ENCODE results near the gene EFNB2. TPM values are rescaled to one million over a fixed set of nuclear protein-coding genes. Genes with fewer than 3 reads are reported as not detected.

Gene EFNB2
- polyA plus RNA-seq, 1 experiment, result 2.6 TPM

DNA sequence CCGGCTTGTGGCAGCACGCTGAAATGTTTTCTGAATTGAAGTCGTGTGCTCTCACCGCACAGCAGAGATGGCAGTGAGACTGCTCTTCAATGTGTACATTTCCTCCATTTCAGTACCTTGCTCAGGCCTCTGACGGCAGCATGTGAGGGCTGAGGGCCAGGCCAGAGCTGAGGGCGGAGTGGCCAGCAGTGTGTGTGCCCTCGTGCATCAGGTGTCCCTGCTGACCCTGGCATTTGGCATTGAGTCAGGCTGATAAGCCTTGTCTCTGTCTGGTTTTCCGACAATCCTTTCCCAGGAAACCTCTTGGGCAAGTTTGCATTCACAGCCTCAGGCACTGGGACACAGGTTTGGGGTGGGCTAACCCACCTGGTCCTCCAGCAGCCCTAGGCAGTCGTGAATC, 62.3 kb downstream of the EFNB2 start:
- H3K27me3 ChIP-seq (ENCODE audit: control insufficient read depth, insufficient read depth, low read length), result no peaks in the 10 kb centered on the region
- no peak overlapping the region for H3K27ac ChIP-seq (ENCODE audit: low read depth, low read length)
- ChIA-PET POLR2A (no interaction called here), CTCF (no interaction called here)
- DNase-seq (ENCODE audit: low read depth, low spot score), result no peak
- no peaks in the 10 kb centered on the region; the same call in 1 of the 2 replicates for H3K9me3 ChIP-seq (ENCODE audit: control insufficient read depth, insufficient read depth, low read length)
- TF ChIP-seq, protein P1, sequence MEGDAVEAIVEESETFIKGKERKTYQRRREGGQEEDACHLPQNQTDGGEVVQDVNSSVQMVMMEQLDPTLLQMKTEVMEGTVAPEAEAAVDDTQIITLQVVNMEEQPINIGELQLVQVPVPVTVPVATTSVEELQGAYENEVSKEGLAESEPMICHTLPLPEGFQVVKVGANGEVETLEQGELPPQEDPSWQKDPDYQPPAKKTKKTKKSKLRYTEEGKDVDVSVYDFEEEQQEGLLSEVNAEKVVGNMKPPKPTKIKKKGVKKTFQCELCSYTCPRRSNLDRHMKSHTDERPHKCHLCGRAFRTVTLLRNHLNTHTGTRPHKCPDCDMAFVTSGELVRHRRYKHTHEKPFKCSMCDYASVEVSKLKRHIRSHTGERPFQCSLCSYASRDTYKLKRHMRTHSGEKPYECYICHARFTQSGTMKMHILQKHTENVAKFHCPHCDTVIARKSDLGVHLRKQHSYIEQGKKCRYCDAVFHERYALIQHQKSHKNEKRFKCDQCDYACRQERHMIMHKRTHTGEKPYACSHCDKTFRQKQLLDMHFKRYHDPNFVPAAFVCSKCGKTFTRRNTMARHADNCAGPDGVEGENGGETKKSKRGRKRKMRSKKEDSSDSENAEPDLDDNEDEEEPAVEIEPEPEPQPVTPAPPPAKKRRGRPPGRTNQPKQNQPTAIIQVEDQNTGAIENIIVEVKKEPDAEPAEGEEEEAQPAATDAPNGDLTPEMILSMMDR (IDR thresholded peaks at IDR 0.05; ENCODE audit: low read depth, low read length), result no peak
- H3K4me3 ChIP-seq (ENCODE audit: low read depth, low read length), result no peak overlapping the region

DNA sequence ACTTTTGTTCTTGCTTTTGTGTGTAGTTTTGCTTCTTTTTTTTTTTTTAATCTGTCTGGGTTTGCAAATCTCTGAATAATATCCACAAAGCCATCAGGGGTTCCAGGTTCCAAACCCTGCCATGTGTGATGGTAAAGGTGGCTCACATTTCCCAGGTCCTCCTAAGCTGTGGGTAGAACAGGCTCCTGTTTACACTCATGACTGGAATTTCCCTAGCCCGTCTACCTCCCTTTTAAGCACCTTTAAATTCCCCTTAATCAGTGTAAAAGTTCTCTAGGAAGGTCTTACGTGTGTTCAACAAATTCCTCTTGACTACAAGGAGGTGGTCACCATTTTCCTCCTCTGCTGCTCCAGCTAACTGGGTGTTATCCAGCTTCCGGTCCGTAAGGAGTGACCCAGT, 62.8 kb downstream of the EFNB2 start:
- DNase-seq (ENCODE audit: low read depth, low spot score), result no peak
- ChIA-PET CTCF (no interaction called here), POLR2A (no interaction called here)
- H3K27ac ChIP-seq (ENCODE audit: low read depth, low read length), result no peak overlapping the region
- H3K4me3 ChIP-seq (ENCODE audit: low read depth, low read length), result no peak overlapping the region; the same call in 1 of the 2 replicates
- no peaks in the 10 kb centered on the region; the same call in 1 of the 2 replicates for H3K9me3 ChIP-seq (ENCODE audit: control insufficient read depth, insufficient read depth, low read length)
- no peaks in the 10 kb centered on the region for H3K27me3 ChIP-seq (ENCODE audit: control insufficient read depth, insufficient read depth, low read length)
- TF ChIP-seq, protein P1 (IDR thresholded peaks at IDR 0.05; ENCODE audit: low read depth, low read length), result no peak

DNA sequence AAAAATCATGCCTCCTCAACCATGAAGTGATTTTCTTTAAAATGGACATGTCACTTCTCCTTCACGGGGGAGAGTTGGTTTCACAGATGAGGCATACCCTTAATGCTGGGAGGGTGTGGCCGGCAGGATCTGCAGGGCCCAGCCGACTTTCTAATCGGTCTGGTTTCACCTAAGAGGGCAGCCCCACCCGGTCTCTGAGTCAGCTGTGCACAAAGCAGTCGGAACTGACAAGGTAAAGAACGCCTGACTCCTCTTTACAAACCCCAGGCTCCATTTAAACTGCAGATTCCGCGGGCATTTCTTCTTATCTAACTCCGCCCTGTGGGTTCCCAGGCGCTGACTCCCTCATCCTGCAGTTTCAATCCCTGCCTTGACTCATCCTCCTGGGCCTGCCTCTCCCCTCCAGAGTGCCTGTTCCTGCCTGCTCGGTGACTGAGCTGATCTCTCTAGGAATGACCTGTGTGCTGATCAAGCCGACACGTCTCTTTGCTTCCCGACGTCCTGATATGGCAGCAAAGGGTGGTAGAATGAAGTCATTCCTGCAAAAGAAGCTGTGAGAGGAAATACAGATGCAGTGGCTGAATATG, 63.4 kb downstream of the EFNB2 start:
- Histone ChIP-seq H3K9me3 (ENCODE audit: control insufficient read depth, insufficient read depth, low read length) (no peaks in the 10 kb centered on the region; the same call in 1 of the 2 replicates), H3K4me3 (ENCODE audit: low read depth, low read length) (peak overlapping the region; percentile 51), H3K27me3 (ENCODE audit: control insufficient read depth, insufficient read depth, low read length) (no peaks in the 10 kb centered on the region), H3K27ac (ENCODE audit: low read depth, low read length) (no peak overlapping the region)
- DNase-seq (ENCODE audit: low read depth, low spot score), result peak; percentile 44
- ChIA-PET CTCF (no interaction called here), POLR2A (no interaction called here)
- TF ChIP-seq, protein P1 (IDR thresholded peaks at IDR 0.05; ENCODE audit: low read depth, low read length), result no peak

DNA sequence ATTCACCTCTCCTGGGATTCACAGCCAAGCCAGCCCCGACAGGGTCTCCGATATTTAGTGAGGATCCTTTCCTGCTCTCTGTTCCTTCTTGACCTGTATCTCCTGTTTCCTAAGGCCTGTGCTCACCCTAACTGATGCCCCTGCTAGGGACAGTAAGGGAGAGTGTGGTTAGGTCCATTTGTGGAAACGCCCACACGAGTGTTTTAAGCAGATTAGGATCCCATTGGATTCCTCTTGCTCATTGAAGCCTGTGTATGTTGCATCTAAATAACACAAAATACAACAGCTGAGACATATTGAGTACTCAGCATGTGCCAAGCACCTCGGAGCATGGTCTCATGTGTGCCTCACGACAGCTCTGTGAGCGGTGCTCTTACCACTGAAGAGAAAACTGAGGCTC, 64.9 kb downstream of the EFNB2 start:
- ChIA-PET POLR2A (no interaction called here), CTCF (interaction anchor here (0.6 to 0.7 kb wide), 2 partner anchors 11 to 17 kb away, joined by 3 read pairs; no protein-coding TSS in a partner anchor)
- Histone ChIP-seq H3K4me3 (ENCODE audit: low read depth, low read length) (no peak overlapping the region), H3K27me3 (ENCODE audit: control insufficient read depth, insufficient read depth, low read length) (no peaks in the 10 kb centered on the region), H3K9me3 (ENCODE audit: control insufficient read depth, insufficient read depth, low read length) (no peaks in the 10 kb centered on the region; the same call in 1 of the 2 replicates), H3K27ac (ENCODE audit: low read depth, low read length) (no peak overlapping the region)
- TF ChIP-seq, protein P1 (IDR thresholded peaks at IDR 0.05; ENCODE audit: low read depth, low read length), result no peak
- DNase-seq (ENCODE audit: low read depth, low spot score), result no peak

DNA sequence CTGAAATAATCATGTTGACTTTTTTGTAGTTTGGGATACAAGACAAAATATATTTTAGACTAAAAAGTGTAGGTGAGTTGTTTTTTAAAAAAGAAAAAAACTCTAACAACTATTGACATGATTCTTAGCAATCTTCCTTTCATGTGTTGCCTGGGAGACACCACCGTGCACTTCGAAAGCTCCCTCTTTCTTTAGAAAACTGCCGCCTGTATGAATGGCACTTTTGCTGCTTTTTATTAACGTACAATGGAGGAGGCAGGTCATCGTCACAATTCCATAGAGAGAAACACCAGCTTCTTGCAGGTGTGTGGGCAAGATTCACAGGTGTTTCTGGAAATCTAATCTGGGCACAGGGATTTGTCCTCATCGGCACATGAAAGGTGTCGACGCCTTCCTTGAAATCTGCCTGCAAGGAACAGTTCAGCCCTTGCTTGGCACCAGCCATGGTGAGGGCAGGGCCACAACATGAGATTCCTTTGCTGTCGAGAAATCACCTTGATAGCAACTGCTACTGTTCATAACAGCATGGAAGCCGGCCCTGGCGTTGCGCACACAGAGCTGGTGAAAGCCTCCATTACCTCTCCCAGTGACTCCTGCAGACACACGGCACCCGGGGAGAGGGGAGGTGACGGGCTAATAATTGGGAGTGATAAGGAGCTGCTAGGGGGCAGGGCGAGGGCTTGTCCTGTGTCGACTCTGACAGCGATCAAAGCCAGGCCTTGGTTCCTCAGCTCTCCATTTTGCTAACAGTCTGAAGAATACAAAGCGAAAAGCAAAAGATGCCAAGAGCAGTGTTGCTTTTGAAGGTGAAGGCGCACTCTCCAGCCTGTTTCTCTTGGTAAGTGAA, 66.5 kb downstream of the EFNB2 start:
- POLR2A ChIA-PET, result no interaction called here
- DNase-seq (ENCODE audit: low read depth, low spot score), result no peak
- Histone ChIP-seq H3K9me3 (ENCODE audit: control insufficient read depth, insufficient read depth, low read length) (no peaks in the 10 kb centered on the region; the same call in 1 of the 2 replicates), H3K27me3 (ENCODE audit: control insufficient read depth, insufficient read depth, low read length) (peaks cover under 1% of the 10 kb centered on the region), H3K27ac (ENCODE audit: low read depth, low read length) (no peak overlapping the region), H3K4me3 (ENCODE audit: low read depth, low read length) (no peak overlapping the region)
- TF ChIP-seq, protein P1 (IDR thresholded peaks at IDR 0.05; ENCODE audit: low read depth, low read length), result no peak
- CTCF ChIA-PET, result no interaction called here

Data from AG04450 (cell line).